Stomach (tissue), 4 donors: ENCODE data around the gene NFILZ.

Source experiments
- EP300 ChIP-seq: sonication (generic); formaldehyde crosslinking; IDR thresholded peaks from one replicate; pipeline ENCODE4 v1.6.1; 2017; ENCODE audit warnings: antibody characterized with exemption
- POLR2A ChIP-seq, 4 donors: fragments of 450-650 bp; IDR thresholded peaks; one replicate each; pipeline ENCODE4 v1.6.1; 2016; ENCODE audit warnings: antibody characterized with exemption in 4 of 4, control low read depth in 2 of 4, mild to moderate bottlenecking in 1 of 4, moderate library complexity in 1 of 4
- POLR2AphosphoS5 ChIP-seq, 3 donors: sonication (generic); formaldehyde crosslinking; IDR thresholded peaks; one replicate each; pipeline ENCODE4 v1.6.1; 2016; ENCODE audit warnings: antibody characterized with exemption in 3 of 3
- TF ChIP-seq, protein P1 (sequence below), 7 experiments: fragments of 450-650 bp in 4 of 7; fragments of 200-600 bp in 3 of 7; sonication (generic) in 3 of 7; IDR thresholded peaks; one replicate each; pipeline ENCODE4 v1.5.1; 2016 to 2019; ENCODE audit warnings: antibody characterized with exemption in 7 of 7, control low read depth in 2 of 7, mild to moderate bottlenecking in 1 of 7

DNA sequence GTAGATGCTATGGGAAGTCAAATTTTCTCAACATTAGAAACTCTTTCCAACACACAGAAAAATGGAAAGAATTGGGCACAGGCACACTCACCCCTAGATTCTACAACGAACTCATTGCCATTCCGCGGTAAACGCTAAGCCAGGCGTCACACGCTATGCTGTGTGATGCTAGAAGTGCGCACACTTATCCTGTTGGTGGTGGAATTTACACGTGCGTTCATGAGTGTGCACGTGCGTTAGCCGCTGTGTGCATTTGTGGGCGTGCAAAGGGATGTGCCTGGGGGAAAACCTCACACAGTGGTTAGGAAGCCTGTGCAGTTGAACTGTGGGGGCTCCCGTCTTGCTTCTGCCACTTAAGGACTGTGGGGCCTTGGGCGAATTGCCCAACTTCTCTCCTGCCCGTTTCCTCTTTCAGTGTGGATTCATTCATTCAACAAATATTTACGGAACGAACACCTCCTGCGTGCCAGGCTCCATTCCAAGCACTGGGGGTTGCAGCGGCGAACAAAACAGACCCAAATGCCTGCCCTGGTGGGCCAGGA lies 7.7 kb downstream of the NFILZ start:
- TF ChIP-seq, protein P1, sequence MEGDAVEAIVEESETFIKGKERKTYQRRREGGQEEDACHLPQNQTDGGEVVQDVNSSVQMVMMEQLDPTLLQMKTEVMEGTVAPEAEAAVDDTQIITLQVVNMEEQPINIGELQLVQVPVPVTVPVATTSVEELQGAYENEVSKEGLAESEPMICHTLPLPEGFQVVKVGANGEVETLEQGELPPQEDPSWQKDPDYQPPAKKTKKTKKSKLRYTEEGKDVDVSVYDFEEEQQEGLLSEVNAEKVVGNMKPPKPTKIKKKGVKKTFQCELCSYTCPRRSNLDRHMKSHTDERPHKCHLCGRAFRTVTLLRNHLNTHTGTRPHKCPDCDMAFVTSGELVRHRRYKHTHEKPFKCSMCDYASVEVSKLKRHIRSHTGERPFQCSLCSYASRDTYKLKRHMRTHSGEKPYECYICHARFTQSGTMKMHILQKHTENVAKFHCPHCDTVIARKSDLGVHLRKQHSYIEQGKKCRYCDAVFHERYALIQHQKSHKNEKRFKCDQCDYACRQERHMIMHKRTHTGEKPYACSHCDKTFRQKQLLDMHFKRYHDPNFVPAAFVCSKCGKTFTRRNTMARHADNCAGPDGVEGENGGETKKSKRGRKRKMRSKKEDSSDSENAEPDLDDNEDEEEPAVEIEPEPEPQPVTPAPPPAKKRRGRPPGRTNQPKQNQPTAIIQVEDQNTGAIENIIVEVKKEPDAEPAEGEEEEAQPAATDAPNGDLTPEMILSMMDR (IDR thresholded peaks at IDR 0.05): no peak
- TF ChIP-seq POLR2AphosphoS5 (IDR thresholded peaks at IDR 0.05): no peak
- no peak for TF ChIP-seq POLR2A (IDR thresholded peaks at IDR 0.05)
- no peak for TF ChIP-seq EP300
